AG04449 (cell line): Measurements from ENCODE around the gene ALDH1A2.

Experiments
- CTCF ChIA-PET: fragments of 350-600 bp; formaldehyde crosslinking; extraction: SDS; loops from one replicate; lab custom pipeline; 2021; ENCODE audit warnings: antibody characterized with exemption; lab: Yijun Ruan, JAX
- POLR2A ChIA-PET: fragments of 400-600, 350-600 bp; formaldehyde crosslinking; extraction: SDS; loops from one replicate; lab custom pipeline; 2020; ENCODE audit warnings: antibody characterized with exemption, inconsistent platforms; lab: Yijun Ruan, JAX
- DNase-seq: peaks from one replicate; pipeline ENCODE4 v3.0.0-alpha.2; 2010; ENCODE audit warnings: low read depth, low spot score
- H3K4me3 ChIP-seq: 2 replicates; pipeline ENCODE4 v1.5.1; 2011; ENCODE audit warnings: low read depth, mild to moderate bottlenecking, control low read depth, low read length
- CTCF ChIP-seq: IDR thresholded peaks from one replicate; pipeline ENCODE4 v1.5.1; 2011; ENCODE audit warnings: mild to moderate bottlenecking, moderate library complexity, low read length, control low read depth, inconsistent platforms; ENCODE audit not compliant: insufficient read depth; ENCODE audit errors: missing control alignments

Gene ALDH1A2

GRCh38 chr15:57949374-57949943 lies 116.1 kb downstream of the ALDH1A2 start:
- POLR2A ChIA-PET: no interaction called here
- no peak for DNase-seq
- no peak for TF ChIP-seq CTCF
- H3K4me3 ChIP-seq: no peak overlapping the region
- CTCF ChIA-PET: interaction anchor here (1.8 kb wide), 1 partner anchor 89 kb away, joined by 5 read pairs; no protein-coding TSS in a partner anchor

- DNase-seq: no peak
- ChIA-PET CTCF (interaction anchor here (1.8 kb wide), 1 partner anchor 88 kb away, joined by 5 read pairs; no protein-coding TSS in a partner anchor), POLR2A (no interaction called here)
- TF ChIP-seq CTCF: no peak
- H3K4me3 ChIP-seq: no peak overlapping the region
Observed at GRCh38 chr15:57948351-57949289, 116.9 kb downstream of the ALDH1A2 start.

GRCh38 chr15:57947781-57948180 lies 117.7 kb downstream of the ALDH1A2 start:
- CTCF ChIA-PET: interaction anchor here (1.8 kb wide), 1 partner anchor 87 kb away, joined by 5 read pairs; no protein-coding TSS in a partner anchor
- TF ChIP-seq CTCF: no peak
- POLR2A ChIA-PET: no interaction called here
- no peak overlapping the region for H3K4me3 ChIP-seq
- no peak for DNase-seq

- H3K4me3 ChIP-seq: no peak overlapping the region
- POLR2A ChIA-PET: no interaction called here
- no peak for TF ChIP-seq CTCF
- CTCF ChIA-PET: no interaction called here
- no peak for DNase-seq
Observed at GRCh38 chr15:57947282-57947681, 118.2 kb downstream of the ALDH1A2 start.

- no peak for DNase-seq
- CTCF ChIA-PET: no interaction called here
Observed at GRCh38 chr15:57946491-57947048, 118.9 kb downstream of the ALDH1A2 start.

More at GRCh38 chr15:57946491-57947048, 118.9 kb downstream of the ALDH1A2 start:
- TF ChIP-seq CTCF: no peak
- POLR2A ChIA-PET: no interaction called here
- H3K4me3 ChIP-seq: no peak overlapping the region
